Right kidney (tissue), 1 donor: ENCODE measurements around the gene PTPN14.
"Not testable (repeated sequence)": the region's sequence is repeated elsewhere in the genome, so short reads cannot be mapped to it uniquely, and the experiment has no call there.

Source experiments
- DNase-seq: peaks from one replicate; pipeline ENCODE4 v3.0.0-alpha.2; 2016

PTPN14 gene

DNA sequence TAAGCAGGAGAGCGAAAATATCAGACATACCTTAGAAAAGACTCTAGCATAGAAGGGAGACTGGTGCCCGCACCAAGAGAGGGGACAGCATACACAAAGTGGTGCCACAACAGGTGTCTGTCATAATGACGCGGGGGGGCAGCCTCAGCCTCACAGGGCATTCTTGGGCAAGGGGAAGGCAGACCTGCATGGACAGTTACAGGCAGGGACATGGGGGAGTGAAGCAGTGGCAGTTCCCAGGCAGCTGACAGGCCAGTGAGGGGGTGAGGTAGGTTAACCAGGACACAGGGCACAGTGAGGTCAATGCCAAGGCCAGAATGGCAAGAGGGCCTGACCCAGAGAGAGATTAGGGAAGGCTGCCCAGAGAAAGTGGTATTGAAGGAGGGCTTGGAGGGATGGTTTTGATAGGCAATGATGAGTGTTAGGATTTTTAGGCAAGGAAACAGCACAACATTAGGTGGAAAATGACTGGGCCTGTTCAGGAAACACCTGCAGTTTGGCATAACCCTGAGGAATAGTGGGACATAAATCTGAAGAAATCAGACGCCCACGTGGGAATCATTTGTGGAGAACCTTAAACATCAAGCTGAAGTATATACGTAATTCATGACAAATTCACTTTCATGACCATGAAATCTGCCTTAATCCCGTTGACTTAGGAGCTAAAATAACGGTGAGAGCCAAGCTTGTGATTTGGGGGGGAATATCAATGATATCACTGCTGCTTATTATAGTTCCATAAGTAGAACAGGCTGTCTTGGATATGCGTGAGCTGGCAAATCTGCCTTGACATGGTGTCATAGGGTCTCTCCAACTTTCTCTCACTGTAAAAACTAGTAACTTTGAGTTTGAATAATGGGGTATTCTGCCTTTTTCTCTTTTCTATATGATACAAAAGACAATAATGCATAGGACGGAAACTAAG is 8.9 kb downstream of the PTPN14 start:
- no peak for DNase-seq

DNA sequence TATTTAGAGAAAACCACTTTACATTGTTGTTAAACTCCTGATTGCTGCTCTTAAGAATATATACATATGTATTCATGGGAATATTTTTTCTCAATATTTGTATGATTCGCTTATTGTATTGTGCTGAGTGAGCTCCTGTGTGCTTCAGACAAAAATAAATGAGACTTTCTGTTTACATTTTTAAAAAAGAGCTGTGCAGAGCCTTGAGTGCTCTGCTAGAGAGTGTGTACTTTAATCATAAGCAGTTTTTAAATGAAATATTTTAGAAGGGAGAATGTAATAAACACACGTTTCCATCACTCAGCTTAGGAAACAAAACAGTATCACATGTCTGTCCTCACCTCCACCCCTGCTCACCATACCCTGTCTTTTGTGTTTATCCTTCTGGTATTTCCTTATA is 9.7 kb downstream of the PTPN14 start:
- no peak for DNase-seq

DNA sequence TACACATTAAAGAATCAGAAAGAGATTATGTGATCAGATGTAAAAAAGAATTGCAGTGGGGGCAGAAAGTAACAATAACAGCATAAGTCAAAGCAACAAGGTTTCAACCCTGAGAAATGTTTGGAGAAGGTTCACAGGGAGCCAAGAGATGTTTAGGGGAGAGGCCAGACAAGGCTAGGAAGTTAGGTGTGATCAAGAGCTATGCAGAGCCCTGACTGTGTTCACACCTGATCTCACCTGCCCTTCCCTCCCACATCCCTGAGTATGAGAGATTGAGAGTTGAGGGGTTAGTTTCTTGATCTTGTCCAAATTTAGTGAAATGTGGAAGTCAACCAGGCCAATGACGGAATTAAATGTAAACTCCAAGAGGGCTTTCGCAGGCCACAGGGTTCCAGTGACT is 10.2 kb downstream of the PTPN14 start:
- DNase-seq, result no peak

DNA sequence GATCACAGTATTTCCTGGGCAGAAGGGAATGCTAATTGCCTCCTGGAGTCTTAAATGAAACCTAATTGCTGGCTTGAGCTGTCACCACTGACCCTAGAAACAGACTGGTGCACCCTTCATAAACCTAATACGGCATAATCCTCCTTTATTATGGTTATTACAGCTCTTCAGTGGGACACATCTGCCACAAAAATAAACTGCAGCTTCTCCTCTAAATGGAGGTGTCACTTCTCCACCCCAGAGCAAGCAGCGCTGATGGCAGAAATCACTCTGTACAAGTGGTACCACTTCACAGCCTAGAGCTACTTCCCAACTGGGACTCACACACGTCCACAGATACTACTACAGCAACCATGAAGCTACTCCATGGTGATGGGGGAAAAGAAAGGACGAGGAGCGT is 11.1 kb downstream of the PTPN14 start:
- DNase-seq, result no peak

DNA sequence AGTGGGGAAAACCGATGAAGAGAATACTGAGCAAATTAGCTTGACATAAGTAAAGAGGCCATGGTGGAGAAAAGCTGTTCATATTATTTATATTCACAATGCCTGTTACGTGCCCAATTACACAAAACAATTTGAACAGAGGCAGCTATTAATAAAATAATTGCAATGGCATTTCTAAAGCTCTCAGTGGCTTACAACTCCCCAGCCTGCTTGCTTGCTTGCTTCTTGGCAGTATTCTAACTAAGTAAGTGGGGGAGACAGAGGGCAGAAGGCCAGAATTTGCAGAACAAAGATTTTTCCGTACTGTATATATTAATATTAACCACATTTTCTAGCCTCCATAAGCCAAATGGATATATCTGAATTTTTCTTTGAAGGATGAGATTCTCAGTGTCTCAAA is 12.9 kb downstream of the PTPN14 start:
- DNase-seq, result no peak

DNA sequence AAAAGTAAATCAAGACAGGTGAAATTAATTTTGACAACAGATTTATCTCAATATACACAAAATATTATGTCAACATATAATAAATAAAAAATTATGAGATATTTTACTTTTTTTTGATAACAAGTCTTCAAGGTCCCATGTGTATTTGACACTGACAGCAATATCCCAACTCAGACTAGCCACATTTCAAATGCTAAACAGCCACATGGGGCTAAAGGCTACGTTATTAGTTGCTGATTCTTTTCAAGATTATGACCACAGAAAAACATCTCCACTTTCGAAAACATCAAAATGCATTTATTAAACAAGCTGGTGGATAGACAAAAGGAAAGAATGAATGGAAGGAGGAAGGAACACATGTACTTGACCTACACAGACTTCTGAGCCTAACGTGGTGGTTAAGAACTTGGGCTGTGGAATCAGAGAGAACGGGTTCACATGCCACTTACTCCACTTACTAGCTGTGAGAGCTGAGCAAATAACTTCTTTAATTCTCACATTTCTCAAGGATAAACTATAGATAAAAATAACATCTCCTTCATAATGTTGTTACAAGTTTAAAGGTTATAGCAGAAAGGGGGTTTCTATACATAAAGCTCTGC is 13.4 kb downstream of the PTPN14 start:
- DNase-seq, result no peak

DNA sequence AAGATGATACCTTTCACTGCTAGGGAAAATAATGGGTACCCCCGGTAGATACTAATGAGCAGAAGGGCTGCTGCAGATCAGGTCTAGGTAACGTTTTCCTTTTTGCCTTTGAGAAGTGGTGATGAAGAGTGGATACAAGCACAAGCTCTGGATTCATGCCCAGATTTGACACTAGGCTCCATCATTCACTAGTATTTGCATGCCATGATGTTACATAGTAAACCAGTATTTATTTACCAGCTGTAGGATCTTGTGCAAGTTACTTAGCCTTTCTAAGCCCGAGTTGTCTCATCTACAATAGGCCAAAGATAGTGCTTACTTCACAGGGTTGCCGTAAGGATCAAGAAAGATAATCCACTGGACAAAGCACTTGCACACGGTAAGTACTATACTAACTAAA is 14.2 kb downstream of the PTPN14 start:
- no peak for DNase-seq

DNA sequence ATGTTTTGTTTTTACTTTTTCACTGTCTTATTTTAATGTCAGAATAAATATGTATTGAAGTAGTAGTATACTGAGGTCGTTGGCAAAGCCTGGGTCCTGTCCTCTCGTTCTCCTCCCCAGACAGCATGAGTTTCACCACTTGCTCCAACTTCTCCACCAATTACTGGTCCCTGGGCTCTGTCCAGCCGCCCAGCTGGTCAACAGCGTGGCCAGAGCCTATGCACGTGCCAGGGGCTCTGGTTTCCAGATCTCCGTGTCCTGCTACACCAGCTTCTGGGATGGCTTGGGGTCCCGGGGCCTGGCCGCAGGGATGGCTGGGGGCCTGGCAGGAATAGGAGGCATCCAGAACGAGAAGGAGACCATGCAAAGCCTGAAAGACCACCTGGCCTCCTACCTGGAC is 19.3 kb downstream of the PTPN14 start:
- DNase-seq, result no peak

DNA sequence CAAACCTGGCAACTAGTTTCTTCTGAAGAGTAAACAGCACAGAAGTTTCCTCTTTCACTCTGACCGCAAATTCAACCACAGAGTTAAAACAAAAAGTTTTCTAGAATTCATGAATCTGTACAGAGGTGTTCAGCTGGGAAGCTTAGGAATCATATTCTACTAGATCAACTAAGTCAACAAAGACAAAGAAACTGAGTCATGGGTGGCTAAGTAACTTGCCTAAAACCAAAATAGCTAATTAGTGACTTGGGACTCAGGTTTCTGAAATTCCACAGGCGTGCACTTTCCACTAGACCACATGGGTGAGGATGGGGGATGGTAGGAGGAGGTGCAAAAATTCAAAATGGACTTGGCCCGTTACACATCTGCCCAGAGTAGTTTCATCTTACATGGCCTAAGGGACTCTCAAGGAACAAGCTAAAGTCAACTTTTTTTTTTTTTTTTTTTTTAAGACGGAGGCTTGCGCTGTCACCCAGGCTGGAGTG is 25.8 kb downstream of the PTPN14 start:
- DNase-seq, result no peak

DNA sequence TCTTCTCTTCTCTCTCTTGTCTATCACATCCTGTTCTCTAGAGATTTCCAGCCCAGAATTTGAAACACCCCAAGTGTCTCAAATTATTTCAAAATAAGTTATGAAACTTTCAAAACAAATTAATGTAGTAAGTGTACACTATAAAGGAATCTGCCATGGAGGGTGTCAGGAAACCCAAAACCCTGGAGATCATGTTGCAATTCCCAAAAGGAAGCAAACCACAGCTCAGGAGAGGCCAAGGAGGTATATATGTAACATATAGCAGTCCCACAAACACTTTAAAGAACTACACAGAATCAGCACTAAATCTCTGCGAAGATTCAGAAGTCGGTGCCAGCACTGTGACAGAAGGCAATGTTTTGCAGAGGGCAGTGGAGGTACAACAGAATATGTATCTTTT is 26.6 kb downstream of the PTPN14 start:
- DNase-seq, result no peak

DNA sequence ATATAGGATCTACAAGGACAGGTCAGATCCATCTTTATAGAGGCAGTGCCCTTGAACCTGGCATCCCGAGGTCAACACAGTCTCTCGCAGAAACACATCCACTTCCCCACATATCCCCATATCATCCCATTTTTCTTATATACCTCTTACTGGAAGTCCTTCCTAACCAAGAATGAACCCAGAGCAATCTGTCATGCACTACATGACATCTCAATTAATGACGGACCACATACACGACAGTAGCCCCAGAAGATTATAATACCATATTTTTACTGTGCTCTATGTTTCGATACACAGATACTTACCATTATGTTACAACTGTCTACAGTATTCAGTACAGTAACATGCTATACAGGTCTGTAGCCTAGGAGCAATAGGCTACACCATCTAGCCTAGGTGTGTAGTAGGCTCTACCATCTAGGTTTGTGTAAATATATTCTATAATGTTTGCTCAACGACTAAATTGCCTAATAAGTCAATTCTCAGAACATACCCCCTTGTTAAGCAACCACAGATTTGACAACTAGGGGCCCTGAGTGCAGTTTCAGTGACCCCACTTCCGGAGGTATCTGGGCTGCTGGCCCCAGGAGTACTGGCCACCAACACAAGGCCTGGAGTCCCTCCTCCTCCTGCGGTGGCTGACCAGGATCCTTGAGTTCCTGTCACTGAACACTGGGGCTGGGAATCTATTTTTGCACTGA is 28.1 kb downstream of the PTPN14 start:
- no peak for DNase-seq

DNA sequence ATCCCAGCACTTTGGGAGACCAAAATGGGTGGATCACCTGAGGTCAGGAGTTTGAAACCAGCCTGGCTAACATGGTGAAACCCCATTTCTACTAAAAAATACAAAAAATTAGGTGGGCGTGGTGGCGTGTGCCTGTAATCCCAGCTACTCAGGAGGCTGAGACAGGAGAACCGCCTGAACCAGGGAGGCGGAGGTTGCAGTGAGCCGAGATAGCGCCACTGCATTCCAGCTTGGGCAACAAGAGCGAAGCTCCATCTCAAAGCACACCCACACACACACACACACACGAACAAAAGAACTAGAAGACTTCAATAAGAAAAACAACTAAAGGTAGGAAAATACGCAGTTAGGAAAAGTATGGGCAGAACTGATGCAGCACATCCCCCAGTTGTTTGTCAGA is 29.9 kb downstream of the PTPN14 start:
- not testable (repeated sequence) for DNase-seq

DNA sequence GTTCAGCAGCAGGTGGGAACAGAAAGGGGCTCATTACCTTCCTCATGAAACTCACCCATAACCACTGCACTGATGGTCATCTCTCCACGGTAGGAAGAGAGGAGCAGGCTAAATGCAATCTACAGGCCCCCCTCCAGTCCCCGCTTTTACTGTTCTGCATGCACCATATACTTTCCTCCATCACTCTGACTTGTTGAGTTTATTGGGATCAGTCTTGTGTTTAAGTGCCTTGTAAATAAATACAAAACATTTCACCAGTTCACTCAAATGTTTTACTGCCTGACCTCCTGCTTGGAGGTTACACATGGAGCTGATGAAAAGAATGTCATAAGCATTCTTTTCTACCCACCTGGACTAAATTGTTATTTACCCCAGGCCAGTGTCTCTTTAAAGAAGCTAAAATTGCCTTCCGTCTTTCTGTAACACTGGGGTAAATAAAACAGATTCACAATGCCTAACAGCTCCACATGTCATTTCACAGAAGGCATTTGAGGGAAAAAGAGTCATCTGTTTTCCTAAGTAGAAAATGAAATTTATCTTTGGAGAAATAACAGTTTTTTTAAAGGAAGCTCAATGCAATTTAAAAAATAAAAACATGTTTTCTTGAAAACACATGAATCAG is 30.7 kb downstream of the PTPN14 start:
- DNase-seq, result no peak

DNA sequence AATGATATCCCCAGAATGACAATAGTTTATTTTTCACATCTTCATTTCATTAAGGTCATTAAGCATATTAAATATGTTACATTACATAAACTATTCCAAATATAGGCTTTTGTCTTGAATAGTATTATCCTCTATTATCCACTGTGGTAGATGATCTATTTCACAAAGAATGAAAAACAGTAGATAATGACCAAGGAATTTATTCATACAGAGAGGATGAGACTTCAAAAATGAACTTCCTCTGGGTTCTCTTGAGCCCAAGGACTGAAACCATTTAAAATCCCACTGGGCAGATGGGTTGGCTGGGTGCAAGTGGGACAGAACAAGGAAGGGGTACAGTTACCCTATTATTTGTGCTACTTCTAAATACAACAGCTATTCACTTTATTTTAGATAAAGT is 33.0 kb downstream of the PTPN14 start:
- DNase-seq, result no peak

DNA sequence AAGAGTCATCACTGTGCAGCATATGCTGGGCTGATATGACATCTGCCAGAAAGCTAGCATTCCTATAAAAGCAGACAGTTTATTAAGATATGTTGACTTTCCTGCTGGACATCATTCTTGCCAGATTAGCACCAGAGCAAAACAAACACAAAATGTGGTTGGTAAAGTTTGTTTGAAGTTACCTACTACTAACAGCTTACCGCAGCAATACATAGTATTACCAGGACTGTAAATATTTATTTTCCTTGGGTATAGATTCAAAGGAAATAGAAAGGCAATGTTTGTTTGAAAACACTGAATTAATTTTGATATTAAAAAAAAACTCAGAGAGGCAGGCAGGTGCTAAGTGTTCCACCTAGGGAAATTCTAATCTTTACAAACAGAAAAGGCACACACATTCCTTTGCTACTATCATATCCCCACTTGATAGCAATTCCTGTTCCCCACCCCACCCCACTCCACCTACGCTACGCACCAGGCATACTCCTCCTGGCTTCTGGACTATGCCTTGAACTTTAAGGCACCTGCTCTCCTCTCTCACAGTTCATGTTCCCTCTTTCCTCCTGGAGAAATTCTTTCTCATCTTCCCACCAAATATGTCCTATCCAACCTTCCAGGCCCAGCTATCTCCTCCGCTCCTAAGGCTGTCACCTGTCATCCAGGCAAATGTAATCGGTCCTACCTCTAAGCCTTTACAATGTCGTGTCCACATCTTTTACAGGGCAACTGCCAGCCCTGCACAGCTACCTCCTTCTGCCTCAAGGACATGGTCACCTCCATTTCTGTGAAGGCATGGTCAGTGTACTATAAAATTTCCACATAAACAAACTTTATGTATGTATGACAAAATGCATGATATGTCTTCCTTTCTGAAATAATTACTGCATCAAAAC is 34.7 kb downstream of the PTPN14 start:
- DNase-seq, result no peak

DNA sequence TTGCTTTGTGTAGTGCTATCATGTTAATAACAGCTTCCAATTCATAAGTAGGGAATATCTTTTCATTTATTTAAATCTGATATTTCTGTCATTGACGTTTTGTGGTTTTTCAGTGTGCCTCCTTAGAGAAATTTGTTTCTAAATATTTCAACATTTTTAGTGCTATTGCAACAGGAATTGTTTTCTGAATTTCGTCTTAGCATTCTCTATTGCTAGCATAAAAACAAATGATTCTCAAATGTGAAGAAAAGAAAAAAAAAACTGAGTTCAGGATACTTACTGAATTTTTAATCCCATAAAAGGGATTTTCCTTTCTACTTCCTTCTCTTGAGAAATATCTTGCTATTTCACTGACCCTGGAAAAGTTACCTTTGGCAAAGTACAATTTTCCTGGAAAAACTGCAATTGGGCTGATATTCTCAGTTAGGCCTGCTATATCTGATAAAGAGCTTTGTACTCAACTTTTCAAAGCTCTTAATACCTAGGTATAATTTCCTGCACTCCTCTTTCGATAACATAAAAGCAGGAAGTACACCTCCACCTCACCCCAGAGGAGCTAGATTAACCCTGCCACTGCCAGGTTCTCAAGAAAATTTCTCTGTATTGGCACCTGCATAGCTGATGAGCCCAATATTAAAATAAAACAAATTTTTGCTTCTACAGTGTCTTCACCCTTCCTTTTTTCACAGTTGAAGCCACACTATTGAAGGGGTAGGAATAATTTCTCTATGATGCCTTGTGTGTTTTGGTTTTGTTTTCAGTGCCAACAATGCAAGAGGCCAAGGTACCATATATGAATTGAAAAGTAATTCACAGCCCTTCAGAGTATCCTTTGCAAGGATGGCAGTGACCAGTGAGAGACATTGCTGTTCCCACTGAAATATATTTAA is 35.6 kb downstream of the PTPN14 start:
- no peak for DNase-seq

DNA sequence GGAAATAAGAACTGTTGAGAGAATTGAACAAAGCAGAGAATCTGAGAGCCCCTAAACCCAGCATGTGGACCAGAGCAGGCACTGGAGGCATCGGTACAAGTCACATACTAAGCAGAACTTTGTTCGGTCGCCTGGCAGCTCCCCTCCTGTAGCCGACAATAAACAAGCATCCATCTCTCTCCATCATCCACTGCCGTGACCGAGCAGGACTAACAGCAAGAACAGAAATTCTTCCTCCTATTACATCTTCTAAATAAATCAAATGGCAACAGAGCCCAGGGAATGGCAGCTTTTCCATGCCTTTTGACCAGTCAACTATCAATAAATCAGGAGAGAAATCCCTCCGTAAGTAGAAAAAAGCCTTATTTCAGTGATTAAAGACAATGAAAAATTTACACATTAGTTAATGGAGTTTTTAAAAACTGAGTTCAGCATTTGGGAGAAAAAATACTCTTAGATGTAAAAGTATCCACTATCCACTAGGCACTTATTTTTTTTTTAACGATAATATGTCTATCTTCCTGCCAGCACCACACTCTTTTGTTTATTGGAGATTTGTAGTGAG is 36.5 kb downstream of the PTPN14 start:
- DNase-seq, result peak; percentile 30

DNA sequence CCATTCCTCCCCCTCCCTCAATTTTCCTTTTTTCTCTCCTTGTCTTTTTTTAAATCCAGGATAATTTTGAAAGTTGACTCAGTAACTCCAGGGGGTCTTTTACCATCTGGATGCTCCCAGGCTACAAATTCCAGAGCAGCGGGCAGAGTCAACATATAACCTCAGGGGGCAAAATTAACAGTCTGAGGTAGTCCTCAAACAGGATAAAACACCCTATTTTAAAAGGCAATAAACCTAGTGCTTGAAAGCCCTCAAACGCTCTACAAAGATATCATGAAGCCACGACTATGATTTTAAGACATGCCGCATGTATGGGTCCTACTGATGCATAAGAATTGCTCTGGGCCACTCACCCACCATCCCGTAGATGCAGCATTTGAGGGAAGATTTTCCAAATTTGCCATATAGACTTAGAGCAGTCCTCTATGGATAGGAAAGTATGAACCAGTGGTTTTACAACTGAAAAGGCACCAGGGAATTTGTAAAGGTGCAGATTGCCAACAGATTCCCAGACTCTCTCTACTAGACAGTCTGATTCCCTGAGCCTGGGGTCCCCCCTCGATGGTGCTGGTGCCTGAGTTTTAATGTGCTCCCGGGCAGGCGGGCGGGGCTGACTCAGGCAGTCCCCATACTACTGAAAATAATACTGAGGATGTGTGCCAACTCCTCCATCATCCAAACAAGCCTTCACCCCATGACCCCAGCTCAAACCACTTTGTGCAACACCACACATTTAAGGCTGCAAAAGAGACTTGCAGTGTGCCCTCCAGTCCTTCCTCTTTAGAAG is 37.2 kb downstream of the PTPN14 start:
- no peak for DNase-seq

DNA sequence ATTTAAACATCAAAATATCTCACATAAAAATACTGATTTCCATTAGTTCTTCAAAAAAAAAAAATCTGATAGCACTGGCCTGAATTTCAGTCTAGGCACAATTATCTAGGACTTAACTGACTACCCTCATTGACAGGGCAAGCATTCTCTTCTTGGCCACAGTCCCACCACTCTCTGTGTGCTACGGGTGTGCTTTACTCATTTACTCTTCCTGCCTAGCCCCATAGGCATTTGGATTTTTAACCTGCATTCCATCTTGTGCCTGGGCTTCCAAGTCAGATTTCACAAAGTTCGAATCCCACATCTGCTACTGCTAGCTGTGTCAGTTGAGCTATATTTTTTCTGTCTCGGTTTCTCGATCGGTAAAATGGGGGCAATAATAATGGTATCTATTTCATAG is 38.0 kb downstream of the PTPN14 start:
- no peak for DNase-seq

DNA sequence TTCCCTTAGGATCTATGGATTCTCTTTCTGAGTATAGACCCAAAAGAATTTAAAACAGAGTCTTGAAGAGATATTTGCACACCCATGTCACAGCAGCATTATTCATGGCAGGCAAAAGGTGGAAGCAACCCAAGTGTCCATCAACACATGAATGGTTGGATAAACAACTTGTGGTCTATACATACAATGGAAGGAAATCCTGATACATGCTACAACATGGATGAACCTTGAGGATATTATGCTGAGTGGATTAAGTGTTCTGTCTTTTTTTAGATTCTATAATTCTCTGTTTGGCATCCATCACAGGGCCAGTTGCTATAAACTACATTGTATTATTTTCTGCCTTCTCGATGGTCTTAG is 39.8 kb downstream of the PTPN14 start:
- DNase-seq, result no peak
